GM19324 (cell line): ENCODE results near the gene GRWD1.

ENCODE experiments used
- ATAC-seq: cut with Tn5 transposase; IDR thresholded peaks from one replicate; pipeline ENCODE4 v1.9.1; 2021; ENCODE audit warnings: mild to moderate bottlenecking, moderate library complexity; ENCODE audit not compliant: unreplicated experiment, low FRiP score

GRWD1 gene

DNA sequence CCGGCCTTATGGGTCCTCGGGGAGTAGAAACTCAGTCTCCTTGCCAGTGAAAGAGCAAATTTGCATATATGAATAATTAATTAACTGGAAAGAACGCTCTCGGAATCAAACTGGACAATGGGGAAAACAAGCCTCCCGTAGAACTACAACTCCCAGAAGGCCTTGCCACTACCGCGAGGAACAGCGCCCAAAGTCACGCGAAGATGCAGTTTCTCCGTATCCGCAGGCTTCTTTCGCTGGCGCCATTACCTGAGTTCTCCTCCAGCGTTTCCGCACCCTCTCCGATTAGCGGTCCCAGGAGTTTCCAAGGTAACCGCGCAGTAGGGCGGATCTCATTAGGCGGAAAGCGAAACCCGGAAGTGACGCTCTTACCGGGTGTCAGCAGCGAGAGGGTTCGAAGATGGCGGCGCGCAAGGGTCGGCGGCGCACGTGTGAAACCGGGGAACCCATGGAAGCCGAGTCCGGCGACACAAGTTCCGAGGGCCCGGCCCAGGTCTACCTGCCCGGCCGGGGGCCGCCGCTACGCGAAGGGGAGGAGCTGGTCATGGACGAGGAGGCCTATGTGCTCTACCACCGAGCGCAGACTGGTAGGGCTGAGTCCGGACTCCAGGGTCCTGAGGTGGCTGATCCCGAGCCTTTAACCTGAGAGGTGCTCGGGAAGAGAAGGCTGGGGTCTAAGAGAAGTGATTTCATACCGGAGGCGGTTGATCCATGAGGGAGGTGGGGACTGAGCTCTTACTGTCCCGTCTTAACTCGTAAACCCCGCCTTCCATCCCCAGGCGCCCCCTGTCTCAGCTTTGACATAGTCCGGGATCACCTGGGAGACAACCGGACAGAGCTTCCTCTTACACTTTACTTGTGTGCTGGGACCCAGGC is at the start of gene GRWD1:
Gene GRWD1 (plus strand): TSS at position 378 of the 876 bp plus-strand sequence. CDS start 23 bp downstream, at position 401.
- peak; percentile 77 for ATAC-seq

DNA sequence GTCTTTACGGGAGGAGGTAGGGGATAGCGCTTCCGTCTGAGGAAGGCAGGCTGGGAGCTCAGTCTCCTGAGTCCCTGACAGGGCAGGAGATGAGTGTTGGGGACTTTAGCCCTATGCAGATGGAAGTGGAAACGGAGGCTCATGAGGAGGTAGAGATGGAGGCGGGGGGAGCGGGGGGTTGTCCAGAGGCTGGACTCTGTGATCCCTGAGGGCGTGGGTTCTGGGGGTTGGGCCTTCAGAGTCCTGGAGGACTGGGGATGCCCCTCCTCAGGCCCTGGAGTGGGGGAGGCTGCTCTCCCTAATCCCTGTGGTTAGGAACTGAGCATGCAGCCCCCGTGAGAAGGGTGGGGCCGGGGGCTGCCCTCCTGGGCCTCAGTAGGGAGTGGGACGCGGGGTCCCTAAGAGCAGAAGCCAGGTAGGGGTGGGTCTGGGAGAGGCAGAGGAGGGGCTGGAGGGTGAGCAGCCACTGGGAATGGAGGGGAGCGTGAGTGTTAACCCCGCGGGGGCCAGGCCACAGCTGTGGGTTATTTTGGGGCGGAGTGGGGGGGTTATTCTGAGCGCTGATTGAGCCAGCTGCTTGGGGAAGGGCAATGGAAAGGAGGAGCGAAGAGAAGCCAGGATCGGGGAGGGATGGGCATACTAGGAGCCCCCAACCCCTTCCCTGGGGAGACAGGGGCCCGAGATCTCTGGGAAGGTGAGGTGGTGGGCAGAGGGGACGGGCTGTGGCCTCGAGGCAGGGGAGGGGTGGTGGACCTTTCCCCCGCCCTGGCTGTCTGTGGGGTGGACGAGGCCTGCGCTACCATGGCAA is 49.6 kb upstream of the GRWD1 start:
- no peak for ATAC-seq

DNA sequence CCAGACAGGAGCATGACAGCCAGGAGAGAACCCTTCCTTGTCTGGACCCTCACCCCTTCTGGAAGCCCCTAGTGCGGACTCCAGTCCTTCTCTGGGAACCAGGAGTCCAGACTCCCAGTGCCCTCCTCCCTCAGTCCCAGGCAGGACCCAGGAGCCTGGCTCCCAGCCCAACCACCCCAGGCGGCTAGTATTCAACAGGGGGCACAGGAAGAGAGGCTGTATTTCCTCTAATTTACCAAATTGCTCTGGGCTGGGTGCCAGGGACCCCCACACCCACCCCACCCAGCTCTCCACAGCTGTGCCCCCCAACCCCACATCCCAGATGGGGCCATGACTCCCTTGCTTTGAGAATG is 49.0 kb upstream of the GRWD1 start:
- ATAC-seq = no peak

DNA sequence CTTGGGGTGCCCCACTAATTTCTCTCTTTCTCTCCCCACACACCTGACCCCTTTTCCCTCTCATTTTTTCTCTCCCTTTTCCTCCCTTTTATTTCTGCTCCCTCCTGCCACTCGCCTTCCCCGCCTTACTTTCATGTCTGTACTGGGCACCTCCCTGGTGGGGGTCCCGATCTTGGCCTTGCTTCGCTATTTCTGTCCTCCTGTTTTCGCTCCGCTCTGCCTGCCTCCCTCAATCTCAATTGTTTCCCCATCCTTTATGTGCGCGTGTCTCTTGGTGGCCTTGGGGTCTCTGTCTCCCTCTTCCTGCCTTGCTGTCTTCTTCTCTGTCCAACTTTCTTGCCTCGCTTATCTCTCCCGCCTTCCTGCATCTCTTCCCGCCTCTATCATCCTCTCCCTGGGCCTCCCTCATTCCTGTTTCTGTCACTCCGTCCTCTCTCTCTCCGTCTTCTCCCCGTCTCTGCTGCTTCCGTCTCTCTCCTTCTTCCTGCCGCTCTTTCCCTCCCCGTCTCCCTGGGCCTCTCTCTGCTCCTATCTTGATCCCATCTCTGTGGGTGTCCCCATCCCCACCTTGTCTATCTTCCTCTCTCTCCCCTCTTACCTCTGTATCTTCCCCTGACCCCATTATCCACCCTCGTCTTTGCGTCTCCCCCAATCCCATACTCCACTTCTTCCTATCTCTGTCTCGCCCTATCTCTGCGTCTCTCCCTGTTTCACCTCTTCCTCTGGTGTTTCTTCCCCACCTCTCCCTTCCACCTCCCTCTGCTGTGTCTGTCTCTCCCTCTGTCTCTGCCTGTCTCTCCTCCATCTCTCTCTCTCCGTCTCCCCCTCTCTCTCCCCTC is 48.3 kb upstream of the GRWD1 start:
- ATAC-seq = no peak

DNA sequence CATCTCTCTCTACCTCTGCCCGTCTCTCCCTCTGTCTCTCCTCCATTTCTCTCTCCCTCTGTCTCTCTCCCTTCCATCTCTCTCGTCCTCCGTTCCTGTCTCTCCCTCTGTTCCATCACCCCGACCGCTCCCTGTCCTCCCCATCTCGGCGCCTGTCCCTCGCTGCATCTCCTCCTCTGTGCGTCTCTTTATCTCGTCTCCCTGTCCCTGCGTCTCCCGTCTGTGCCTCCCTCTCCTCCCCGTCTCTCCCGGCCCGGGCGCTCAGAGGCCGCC is 47.7 kb upstream of the GRWD1 start:
- ATAC-seq = no peak

DNA sequence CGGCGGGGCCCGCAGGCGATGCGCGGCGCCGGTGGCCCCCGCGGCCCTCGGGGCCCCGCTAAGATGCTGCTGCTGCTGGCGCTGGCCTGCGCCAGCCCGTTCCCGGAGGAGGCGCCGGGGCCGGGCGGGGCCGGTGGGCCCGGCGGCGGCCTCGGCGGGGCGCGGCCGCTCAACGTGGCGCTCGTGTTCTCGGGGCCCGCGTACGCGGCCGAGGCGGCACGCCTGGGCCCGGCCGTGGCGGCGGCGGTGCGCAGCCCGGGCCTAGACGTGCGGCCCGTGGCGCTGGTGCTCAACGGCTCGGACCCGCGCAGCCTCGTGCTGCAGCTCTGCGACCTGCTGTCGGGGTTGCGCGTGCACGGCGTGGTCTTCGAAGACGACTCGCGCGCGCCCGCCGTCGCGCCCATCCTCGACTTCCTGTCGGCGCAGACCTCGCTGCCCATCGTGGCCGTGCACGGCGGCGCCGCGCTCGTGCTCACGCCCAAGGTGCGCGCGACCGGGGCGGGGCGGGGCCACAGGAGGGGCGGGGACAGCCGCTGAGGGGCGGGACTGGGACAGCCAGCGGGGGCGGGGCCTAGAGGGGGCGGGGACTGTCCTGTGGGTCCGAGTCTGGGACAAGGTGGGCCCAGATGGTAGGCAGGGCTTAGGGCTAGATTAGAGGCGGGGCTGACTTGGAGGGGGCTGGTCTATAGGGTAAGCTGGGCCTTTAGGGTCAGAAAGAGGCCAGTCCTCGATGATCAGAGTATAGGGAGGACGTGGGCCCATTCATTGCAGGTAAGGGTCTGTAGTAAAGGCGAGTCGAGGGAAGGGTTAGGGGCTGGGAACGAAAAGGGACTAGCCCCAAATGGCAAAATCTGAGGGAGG is 47.2 kb upstream of the GRWD1 start:
- ATAC-seq = no peak

DNA sequence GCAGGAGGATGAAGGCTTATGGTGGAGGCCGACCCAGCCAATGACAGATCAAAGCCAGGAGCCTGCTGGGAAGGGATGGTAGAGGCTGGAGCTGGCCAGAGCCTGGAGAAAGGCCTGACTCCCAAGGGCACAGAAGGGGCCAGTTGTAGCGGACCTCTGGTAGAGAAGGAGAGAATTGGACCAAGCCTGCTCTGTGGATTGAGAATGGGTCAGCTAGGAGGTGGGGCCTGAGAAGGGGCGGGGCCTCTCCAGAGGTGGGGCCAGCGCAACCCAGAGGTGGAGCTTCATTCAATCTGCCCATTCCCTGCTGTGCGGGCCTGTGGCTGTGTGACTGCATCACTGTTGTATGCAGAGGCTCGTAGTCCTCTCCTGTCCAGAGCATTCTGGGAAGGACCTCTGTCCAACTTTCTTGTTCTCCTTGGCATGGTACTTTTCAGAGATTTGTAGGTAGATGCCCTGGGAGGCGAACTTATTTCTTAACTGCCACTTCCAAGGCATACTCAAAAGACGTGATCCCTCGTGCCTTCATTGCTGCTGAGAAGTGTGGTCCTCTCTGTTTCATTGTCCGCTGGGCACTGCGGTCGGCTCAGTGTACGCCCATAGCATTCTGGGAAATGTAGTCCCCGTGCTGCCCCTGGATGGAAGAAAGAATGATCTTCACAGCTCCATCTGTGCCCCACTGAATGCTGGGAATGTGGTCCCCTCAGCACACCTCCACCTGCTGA is 45.6 kb upstream of the GRWD1 start:
- no peak for ATAC-seq

DNA sequence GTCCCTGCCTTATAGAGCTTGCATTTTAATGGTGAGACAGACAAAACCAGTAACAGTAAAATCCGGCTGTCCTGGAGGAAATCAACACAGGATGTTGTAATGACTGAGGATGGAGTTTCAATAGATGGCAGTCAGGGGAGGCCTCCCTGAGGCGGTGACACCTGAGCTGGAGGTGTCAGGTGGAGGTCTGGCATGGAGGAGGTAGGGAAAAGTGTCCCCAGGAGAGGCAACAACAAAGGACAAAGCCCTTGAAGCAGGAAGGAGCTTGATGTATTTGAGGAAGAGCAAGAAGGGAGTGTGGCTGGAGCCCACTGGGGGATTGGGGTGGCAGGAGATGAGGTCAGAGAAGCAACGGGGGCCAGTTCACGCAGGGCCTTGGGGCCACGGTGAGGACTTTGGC is 44.5 kb upstream of the GRWD1 start:
- no peak for ATAC-seq

DNA sequence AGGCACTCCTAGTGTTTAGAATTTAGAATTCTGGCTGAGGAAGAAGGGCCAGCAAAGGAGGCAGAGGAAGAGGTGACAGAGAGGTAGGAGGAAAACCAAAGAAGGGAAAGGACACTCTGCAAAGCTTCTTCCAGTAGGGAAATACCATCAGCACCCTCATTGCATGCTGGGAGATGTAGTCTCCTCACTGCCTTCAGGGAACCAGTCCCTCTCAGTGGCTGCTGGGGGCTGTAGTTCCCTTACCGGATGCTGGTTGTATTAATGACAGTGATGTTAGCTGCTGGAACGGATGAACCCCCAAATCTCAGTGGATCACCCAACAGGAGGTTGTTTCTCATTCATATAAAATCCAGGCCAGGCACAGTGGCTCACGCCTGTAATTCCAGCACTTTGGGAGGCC is 42.2 kb upstream of the GRWD1 start:
- ATAC-seq = no peak

DNA sequence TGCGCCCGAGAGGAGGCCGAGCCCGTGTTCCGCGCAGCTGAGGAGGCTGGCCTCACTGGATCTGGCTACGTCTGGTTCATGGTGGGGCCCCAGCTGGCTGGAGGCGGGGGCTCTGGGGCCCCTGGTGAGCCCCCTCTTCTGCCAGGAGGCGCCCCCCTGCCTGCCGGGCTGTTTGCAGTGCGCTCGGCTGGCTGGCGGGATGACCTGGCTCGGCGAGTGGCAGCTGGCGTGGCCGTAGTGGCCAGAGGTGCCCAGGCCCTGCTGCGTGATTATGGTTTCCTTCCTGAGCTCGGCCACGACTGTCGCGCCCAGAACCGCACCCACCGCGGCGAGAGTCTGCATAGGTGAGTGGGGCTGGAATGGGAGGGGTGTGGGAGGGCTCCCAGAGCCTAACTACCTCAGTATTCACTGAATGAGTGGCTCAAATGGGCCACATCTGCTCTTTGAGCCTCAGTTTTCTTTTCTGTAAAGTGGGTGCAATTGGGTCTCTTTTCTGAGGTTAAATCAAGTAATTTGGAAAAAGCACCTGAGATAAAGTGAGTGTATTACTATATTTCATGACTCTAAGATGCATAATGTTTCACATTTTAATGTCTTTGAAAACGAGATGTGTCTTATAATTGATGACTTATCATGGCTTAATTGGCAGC is 40.6 kb upstream of the GRWD1 start:
- ATAC-seq = no peak

DNA sequence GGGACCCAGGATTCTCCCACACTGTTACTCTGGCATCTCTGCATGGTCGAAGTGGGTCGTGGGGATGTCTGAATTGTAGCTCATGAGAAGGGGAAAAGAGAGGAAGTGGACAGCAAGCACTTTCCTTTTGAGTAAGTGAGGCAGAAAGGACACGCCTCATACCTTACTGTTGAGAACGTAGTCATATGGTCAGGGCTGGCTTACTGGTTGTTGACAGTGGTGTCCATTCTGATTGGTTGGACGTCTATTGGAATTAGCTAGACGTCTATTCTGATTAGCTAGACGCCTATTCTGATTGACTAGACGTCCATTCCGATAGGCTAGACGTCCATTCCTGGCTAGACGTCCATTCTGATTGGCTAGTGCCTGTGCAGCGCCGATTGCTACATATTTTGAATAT is 39.9 kb upstream of the GRWD1 start:
- no peak for ATAC-seq

DNA sequence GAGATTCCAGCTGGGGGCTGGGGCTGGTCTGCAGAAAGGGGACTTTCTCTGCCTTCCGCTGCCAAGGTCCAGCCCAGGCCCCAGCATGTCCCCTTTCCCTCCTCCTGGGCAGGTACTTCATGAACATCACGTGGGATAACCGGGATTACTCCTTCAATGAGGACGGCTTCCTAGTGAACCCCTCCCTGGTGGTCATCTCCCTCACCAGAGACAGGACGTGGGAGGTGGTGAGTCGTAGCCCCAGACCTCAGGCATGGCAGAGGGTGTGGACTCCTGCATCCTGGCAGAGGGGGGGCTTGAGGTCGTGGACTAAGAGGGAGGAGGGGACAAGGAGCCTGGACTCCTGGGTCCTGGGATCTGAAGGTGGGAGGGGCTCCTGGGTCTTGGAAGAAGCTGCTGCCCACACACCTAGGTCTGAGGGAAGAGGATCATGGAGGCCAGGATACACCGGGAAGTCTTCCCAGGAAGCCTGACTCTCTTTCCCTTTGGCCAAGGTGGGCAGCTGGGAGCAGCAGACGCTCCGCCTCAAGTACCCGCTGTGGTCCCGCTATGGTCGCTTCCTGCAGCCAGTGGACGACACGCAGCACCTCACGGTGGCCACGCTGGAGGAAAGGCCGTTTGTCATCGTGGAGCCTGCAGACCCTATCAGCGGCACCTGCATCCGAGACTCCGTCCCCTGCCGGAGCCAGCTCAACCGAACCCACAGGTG is 31.8 kb upstream of the GRWD1 start:
- ATAC-seq = no peak

DNA sequence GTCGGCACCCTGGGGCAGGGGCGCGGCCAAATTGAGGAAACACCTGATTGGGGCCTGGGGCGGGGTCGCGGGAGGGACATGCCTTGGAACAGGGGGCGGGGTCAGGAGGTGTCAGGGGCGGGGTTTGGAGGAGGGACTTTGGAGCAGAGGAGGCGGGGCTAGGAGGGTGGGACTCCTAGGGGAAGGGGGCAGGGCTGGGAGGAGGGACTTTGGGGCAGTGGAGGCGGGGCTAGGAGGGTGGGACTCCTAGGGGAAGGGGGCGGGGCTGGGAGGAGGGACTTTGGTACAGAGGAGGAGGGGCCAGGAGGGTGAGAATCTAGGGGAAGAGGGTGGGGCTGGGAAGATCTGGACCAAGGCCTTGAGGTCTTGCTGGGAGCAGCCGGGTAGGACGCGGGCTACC is 30.4 kb upstream of the GRWD1 start:
- ATAC-seq = no peak

DNA sequence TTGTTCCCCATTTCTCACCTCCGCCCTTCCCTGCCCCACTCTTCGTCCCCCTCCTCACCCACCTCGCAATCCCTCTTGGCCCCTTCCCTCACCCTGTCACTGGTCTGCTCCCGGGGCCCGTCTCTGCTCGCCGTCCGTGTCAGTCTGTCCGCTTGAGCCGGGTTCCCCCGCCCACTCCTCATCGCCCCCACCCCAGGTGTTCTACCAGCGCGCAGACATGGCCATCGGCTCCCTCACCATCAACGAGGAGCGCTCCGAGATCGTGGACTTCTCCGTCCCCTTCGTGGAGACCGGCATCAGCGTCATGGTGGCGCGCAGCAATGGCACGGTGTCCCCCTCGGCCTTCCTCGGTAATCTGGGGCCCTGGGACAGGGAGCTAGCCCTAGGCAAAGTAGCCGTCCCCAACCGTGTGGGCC is 30.0 kb upstream of the GRWD1 start:
- ATAC-seq = no peak

DNA sequence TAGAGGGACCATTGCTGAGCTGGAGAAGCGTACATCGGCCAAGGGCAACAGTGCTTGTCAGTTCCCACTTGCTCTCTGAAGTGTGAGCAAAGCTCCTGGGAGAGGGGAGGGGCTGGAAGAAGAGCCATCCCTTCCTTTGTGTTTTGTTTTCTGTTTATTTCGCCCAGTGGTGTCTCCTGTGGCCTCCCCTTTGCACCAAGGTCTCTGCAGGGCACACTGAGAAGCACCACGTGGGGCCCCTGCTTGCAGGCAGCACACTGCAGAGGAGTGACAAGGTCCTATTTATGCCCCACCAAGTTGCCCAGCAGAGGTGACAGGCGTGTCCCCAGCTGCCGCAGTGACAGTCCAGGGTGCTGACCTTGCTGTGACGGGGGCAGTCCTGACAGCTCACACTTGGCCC is 28.4 kb upstream of the GRWD1 start:
- ATAC-seq = no peak

DNA sequence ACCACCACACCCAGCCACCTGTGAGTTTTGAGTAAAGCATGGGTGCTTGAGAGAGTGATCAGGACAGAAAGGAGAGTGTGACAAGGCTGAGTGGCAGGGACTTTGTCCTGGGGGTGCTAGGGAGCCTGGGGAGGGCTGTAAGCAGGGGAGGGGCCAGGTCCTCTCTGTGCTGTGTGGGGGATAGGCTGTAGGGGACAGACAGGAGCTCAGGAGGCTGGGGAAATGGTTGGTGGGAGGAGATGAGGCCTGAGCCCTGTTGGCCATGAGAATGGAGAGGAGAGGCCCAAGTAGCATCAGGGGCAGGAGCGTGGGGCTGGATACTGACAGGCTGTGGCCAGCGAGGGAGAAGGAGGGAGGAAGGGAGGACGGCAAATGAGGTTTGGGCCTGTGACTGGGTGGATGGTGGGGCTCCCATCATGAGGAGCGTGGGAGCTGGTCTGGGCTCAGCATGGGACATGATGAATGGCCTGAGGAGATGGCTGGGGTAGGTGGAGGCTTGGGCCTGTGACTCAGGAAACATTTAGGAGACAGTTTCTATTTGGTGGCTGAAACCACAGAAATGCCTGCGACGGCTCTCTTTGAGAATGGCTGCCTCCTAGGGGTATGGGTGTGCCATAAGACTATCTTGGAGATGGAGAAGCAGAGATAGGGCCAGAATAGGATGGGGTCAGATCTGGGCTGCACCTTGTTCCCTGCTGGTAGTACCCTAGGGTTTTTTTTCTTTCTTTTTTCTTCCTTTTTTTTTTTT is 27.3 kb upstream of the GRWD1 start:
- ATAC-seq = no peak

DNA sequence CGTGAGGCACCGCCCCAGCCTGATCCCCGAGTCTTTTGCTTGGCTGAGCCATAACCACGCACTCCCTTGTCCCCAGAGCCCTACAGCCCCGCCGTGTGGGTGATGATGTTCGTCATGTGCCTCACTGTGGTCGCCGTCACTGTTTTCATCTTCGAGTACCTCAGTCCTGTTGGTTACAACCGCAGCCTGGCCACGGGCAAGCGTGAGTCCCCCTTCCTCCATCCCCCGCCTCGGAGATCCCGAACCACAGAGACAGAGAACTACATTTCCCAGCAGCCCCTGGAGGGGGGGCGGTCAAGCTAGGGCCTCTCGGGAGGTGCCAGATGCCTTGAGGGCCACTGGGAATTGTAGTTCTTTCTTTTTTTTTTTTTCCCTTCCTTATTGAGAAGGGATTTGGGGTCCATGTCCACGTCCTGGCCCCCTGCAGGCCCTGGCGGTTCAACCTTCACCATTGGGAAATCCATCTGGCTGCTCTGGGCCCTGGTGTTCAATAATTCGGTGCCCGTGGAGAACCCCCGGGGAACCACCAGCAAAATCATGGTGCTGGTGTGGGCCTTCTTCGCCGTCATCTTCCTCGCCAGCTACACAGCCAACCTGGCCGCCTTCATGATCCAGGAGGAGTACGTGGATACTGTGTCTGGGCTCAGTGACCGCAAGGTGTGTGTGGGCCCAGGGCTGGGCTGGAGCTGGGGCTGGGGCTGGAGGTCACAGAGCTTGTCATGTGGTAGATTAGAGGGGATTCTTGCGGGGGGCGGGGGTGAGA is 26.4 kb upstream of the GRWD1 start:
- no peak for ATAC-seq
